Activated CD8-positive, alpha-beta memory T cell treated with anti-CD3 and anti-CD28 coated beads, Interleukin-2, amount 50 U/mL, for 4 hours (primary cell): ENCODE results near the gene ETV3.

Source experiments
- DNase-seq: peaks from one replicate; pipeline ENCODE4 v3.0.0-alpha.2; 2020

The ETV3 gene

GRCh38 chr1:157158967-157159366, 20.8 kb upstream of the ETV3 start:
- DNase-seq, result no peak

GRCh38 chr1:157157501-157158190, 19.5 kb upstream of the ETV3 start:
- DNase-seq, result no peak

- DNase-seq, result peak; percentile 81
Measured at GRCh38 chr1:157156058-157156541, 17.9 kb upstream of the ETV3 start.

DNA sequence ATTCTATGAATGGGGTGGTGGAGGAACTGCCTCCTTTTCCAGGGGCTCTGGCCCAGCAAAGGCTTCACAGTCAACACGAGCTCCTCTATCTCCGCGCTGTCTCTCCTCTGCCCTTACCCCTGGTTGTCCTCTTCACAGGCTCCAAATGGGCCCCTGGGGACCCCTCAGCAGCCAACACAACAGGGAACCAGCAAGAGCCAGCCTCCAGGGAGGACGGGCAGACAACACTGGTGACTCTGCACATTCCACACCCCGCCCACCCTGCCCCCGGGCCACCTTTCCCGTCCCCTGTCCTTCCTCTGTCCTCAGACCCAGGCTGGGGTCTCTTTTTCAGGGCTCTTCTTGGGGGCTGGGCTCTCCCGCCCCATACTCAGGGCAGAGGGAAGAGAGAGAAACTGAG, 17.5 kb upstream of the ETV3 start:
- no peak for DNase-seq

- no peak for DNase-seq
Measured at GRCh38 chr1:157154940-157155514, 16.8 kb upstream of the ETV3 start.

GRCh38 chr1:157154291-157154690, 16.1 kb upstream of the ETV3 start:
- DNase-seq, result no peak

GRCh38 chr1:157153746-157154145, 15.6 kb upstream of the ETV3 start:
- DNase-seq, result no peak

DNA sequence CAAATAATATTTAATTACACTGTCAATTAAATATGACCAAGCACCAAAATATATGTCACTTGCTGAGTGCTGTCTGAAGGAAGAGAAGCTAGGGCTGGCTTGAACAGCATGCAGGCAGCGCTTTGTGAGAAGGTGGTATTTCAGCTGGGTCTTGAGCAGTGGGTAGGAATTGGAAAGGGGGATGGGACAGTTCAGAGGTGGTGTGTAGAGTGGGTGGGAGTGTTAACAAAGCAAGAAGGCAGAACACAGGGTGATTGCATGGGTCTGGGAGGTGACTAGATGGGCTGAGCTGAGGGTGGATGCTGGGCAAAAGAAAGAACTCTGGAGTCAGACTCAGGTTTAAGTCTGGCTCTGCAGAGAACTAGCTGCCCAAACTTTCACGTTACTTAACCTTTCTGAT, 14.3 kb upstream of the ETV3 start:
- no peak for DNase-seq

DNA sequence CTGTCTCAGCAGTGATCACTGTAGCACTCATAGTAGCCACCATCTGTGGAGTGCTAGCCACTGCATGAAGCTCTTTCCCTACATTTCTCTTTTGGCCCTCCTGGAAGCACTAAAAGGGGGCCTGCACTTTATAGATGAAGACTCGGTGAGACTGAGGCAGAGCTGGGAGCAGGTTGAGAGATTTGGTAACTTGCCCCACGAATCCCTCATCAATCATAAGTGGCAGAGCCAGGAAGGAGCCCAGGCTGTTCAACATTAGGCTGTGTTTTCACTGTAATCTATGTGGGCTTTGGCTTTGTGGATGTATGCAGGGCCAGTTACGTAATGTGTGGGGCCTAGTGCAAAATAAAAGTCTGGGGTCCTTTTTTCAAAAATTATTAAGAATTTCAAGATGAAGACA, 13.3 kb upstream of the ETV3 start:
- no peak for DNase-seq

DNA sequence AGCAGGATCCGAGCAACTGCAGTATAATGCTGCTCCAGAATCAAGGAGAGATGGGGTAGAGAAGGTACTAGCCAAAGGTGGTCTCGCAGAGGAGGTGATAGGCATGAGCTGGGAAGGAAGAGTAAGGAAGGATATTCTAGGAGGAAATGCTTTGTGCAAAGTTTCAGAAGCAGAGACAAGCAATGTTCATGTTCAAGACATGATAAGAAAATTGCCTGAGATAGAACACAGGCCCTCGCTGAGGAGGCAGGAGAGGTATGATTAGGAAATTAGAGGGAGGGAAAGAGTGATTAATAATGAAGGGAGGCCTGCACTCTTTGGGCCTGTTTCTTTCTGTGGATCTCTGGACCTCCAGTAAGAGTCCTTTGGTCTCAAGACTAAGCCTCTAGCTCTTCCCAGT, 12.9 kb upstream of the ETV3 start:
- no peak for DNase-seq

DNA sequence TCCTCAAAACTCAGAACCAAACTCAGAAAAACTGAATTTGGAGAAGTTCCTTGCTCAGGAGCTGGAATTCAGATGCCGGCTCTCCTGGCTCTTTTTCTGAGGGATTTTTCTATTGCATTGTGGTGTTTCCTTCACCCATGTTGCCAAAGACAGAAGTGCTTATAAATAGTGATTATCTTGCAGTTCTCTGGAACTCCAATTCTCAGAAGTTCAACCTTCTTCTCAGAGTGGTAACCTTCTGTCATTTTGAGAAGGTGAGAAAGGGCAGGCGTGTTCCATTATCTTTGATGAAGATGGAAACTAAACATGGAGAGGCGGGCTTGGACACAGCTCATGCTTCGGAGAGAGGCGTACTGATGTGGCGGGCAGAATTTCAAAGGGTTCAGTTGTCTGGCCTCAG, 12.4 kb upstream of the ETV3 start:
- DNase-seq, result no peak

DNA sequence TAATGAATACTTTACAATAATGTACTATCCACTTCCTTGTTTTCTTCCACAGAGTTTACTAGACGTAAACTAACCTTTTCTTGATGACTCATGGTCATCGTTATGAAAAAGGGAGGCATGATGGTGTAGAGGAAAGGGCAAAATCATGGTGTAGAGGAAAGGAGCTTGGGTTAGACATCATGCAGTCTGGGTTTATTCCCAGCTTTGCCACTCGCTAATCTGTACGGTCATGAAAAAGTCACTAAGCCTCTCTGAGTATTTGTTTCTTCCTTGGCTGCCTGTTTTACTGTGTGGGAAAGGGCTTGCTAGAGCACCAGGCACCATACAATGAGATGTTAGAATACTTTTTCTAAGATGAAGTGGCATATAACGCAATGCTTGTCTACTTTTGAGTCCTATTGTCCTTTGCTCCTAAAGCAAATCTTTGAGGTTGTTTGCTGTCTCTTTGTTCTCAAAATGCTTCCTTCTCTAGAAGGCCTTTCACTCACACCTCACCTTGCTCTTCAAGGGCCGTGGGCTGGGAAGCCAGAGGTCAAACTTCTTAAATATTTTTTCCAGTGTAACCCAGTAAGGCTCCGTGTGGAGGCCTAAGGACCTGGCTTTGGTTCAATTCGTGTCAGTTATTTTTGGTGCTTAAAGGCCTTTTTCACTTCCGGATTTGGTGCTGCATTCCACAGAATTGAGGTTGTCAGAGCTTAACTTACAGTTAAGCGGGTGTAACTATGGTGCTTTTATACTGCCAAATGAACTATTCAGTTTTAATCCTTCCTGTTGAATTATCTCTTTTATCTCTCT, 9.9 kb upstream of the ETV3 start:
- DNase-seq, result no peak

- no peak for DNase-seq
Measured at GRCh38 chr1:157147037-157147436, 8.8 kb upstream of the ETV3 start.

DNA sequence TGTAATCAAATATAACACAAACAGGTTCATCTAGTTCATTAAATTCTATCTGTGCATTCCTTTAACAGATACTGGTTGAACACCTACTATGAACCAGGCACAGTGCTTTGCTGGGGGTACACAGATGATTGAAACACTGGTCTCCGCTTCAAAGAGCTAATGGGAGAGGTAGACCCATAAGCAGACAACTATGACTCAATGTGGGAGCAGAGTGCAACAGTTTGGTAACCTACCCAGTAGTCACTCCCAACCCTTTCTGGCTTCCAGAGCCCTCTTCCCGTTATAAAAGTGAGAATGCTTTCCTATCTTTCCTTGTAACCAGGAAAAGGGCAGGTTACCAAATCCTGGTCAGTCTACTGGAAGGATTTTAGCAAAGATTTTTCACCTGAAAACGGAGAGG, 8.0 kb upstream of the ETV3 start:
- no peak for DNase-seq

DNA sequence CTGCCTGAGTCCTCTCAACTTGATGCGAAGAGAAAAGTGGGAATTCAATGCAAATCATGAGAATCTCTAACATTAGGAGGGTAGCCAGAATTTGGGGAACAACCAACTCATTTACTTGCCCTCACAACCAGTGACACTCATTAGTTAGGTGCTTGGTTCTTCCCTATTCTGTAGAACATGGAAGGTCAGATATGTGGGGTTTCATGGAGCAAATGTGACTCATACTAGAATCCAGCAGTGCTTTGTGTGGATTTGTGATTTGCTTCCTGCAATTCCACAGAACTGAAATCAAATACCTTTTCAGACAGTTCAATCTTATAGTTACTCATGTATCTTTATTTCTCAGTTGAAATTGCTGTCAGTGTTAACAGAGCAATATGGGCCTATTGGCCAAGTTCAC, 6.9 kb upstream of the ETV3 start:
- DNase-seq, result no peak

- DNase-seq, result no peak
Measured at GRCh38 chr1:157144509-157144908, 6.3 kb upstream of the ETV3 start.

DNA sequence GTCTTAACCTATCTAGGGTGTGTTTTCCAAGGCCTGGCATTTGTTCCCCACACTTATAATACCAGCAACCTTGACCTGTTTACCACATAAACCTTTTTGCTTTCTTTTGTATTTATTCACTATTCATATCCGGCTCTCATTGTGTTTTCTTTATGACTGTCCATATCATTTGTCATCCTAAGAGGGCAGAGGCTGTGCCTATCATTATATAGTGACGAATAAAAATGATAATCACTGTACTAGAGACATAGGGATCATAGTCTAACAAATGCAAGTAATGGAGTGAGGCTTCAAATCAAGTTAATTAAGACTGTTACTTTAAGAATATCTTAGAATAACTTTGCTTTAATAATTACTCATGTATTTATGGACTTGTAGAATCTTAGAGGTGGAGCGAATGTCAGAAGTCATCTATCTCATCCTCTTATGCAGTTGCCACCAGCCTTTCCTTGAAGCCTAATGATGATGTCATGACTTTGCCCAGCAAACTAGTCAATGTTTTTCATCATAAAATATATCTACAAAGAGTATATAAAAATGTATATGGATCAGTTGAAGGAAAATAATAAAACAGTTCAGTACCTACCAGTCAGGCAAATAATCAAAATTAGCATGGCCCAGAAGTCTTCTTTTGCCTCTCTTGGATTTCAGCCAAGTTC, 4.7 kb upstream of the ETV3 start:
- no peak for DNase-seq

DNA sequence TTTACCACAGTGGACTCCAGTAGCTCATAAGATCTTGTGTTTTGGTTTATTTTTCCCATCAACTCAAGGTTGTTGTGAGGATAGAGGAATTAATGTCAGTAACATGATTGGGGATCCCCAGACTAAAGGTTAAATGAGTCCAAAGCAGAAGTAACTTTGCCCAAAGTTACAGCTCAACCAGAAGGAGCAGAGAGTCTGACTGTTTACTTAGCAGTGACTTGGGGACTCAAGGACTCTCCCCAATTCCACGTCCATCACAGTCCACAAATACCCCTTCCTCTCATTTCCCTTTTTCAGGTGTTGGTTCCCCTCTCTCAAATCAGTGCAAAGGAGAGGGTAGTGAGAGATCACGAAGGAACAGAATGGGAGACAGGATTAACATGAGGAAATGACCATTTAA, 4.0 kb upstream of the ETV3 start:
- no peak for DNase-seq

- no peak for DNase-seq
Measured at GRCh38 chr1:157141212-157141855, 3.1 kb upstream of the ETV3 start.

- no peak for DNase-seq
Measured at GRCh38 chr1:157140063-157140588, 1.9 kb upstream of the ETV3 start.

DNA sequence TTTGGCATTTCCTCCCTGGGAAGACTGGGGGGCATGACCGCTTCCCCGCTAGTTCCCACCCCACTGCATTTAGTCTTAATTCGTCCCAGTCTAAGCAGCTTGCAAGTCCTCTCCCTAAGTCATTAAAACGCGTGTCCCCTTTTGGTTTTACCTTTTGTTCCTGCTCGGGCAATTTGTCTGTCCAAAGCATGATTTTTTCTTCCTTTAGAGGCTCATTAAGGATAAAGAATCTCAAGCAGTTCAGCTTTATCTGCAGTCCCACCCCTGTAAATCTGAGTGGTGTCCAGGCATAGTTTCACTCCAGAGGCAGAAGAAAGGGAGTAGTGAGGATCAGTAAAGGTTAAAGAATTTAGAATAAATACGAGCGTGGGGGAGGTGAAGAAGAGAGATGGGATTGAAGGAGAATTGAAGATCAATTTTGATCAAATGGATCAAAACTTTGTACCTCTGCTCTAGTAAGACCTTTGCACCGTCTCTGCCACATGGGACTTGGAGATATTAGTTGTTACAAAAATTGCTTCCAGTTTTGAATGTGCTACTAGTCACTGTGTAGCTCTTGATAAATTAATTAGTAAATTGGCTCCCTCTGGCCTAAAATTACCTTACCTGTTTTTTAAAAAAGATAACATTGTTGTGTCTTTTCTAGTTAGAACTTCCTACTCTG, 989 bp upstream of the ETV3 start:
- DNase-seq, result no peak
